ENCODE results near the gene LIM2.
A peak's percentile ranks its signal among the peaks of the same experiment; 100 is the strongest.

The LIM2 gene, protein sequence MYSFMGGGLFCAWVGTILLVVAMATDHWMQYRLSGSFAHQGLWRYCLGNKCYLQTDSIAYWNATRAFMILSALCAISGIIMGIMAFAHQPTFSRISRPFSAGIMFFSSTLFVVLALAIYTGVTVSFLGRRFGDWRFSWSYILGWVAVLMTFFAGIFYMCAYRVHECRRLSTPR

GRCh38 chr19:51387924-51388389 lies at the start of gene LIM2:
Gene LIM2 (minus strand): TSS chr19:51387974. CDS start chr19:51387443, 531 bp downstream.
- TF ChIP-seq, protein P1, sequence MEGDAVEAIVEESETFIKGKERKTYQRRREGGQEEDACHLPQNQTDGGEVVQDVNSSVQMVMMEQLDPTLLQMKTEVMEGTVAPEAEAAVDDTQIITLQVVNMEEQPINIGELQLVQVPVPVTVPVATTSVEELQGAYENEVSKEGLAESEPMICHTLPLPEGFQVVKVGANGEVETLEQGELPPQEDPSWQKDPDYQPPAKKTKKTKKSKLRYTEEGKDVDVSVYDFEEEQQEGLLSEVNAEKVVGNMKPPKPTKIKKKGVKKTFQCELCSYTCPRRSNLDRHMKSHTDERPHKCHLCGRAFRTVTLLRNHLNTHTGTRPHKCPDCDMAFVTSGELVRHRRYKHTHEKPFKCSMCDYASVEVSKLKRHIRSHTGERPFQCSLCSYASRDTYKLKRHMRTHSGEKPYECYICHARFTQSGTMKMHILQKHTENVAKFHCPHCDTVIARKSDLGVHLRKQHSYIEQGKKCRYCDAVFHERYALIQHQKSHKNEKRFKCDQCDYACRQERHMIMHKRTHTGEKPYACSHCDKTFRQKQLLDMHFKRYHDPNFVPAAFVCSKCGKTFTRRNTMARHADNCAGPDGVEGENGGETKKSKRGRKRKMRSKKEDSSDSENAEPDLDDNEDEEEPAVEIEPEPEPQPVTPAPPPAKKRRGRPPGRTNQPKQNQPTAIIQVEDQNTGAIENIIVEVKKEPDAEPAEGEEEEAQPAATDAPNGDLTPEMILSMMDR (IDR thresholded peaks at IDR 0.05; ENCODE audit: low read depth, low read length), result no peak
- no peak for DNase-seq (ENCODE audit: extremely low read depth, low read depth)

DNA sequence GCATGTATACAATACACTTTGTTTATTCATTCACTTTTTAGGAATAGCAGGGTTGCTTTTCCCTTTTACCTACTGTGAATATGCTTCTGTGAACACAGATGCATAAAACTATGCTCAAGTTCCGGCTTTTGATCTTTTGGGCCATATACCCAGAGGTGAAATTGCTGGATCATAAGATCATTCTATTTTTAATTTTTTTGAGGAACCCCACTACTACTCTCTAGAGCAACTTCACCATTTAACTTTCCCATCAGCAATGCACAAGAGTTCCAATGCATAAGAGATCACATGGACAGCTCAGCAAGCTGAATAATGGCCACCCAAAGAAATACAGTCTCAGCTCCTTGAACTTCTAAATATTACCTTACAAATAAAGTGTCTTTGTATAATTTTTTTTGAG lies 46.7 kb upstream of the LIM2 start:
- no peak for DNase-seq (ENCODE audit: extremely low read depth, low read depth)
- TF ChIP-seq, protein P1 (IDR thresholded peaks at IDR 0.05; ENCODE audit: low read depth, low read length), result no peak

- DNase-seq (ENCODE audit: extremely low read depth, low read depth), result no peak
- TF ChIP-seq, protein P1 (IDR thresholded peaks at IDR 0.05; ENCODE audit: low read depth, low read length), result no peak
Observed at GRCh38 chr19:51433043-51433442, 45.3 kb upstream of the LIM2 start.

DNA sequence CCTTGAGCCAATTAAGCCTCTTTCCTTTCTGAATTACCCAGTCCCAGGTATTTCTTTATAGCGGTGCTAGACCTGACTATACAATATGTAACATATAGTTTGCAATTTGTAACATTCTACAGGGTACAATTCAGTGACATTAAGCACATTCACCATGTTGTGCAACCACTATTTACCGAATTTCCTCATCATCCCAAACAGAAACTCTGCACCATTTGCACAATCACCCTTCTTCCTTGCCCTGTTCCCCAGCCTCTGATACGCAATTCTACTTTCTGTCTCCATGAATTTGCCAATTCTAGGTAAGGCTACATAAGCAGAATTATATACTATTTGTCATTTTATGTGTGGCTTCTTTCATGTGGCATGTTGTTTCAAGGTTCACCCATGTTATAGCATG lies 43.4 kb upstream of the LIM2 start:
- TF ChIP-seq, protein P1 (IDR thresholded peaks at IDR 0.05; ENCODE audit: low read depth, low read length), result no peak
- DNase-seq (ENCODE audit: extremely low read depth, low read depth), result no peak

- DNase-seq (ENCODE audit: extremely low read depth, low read depth), result no peak
- TF ChIP-seq, protein P1 (IDR thresholded peaks at IDR 0.05; ENCODE audit: low read depth, low read length), result no peak
Observed at GRCh38 chr19:51430221-51430620, 42.4 kb upstream of the LIM2 start.

GRCh38 chr19:51427201-51427600 lies 39.4 kb upstream of the LIM2 start:
- TF ChIP-seq, protein P1 (IDR thresholded peaks at IDR 0.05; ENCODE audit: low read depth, low read length), result no peak
- no peak for DNase-seq (ENCODE audit: extremely low read depth, low read depth)

GRCh38 chr19:51422053-51422448 lies 34.3 kb upstream of the LIM2 start:
- TF ChIP-seq, protein P1 (IDR thresholded peaks at IDR 0.05; ENCODE audit: low read depth, low read length), result peak; percentile 97
- DNase-seq (ENCODE audit: extremely low read depth, low read depth), result peak; percentile 10
